Activated CD4-positive, alpha-beta memory T cell treated with anti-CD3 and anti-CD28 coated beads for 36 hours (primary cell): Measurements from ENCODE around the gene LY6G6D. TPM values are rescaled to one million over a fixed set of nuclear protein-coding genes. Genes with fewer than 3 reads are reported as not detected.

Source experiments
- microRNA-seq: library from miRNA; unstranded; fragments of <30 nt; microRNA quantifications from one replicate; pipeline ENCODE4 v1.2.0, GENCODE V29; 2022; ENCODE audit warnings: borderline number of aligned reads, borderline microRNAs expressed, borderline replicate concordance
- total RNA-seq, 2 experiments: library from RNA; stranded (reverse); gene quantifications; one replicate each; pipeline ENCODE4 v1.2.3, GENCODE V29; 2021

LY6G6D gene
- total RNA-seq, 2 experiments from 2014 or later = not detected

Small RNA genes within 50 kb of the gene (microRNA-seq; reads per million reads assigned to microRNA genes)
- gene MIR4646 = not detected

Other genes starting within 250 kb of the LY6G6D start
- 10 to 100 TPM; 21.1 to 23.2 TPM for gene MICB, start 217.2 kb upstream of the LY6G6D start, total RNA-seq
- gene MCCD1, start 186.4 kb upstream of the LY6G6D start, total RNA-seq = not detected
- 100 to 1,000 TPM; 538 to 547 TPM for gene DDX39B, start 173.3 kb upstream of the LY6G6D start, total RNA-seq
- gene ATP6V1G2, start 168.7 kb upstream of the LY6G6D start, total RNA-seq = 1 to 10 TPM; 1.4 to 1.6 TPM
- 10 to 100 TPM; 18.5 to 21.5 TPM for gene NFKBIL1, start 167.7 kb upstream of the LY6G6D start, total RNA-seq
- gene LTA, start 143.1 kb upstream of the LY6G6D start, total RNA-seq = 100 to 1,000 TPM; 696 to 733 TPM
- 100 to 1,000 TPM; 165 to 167 TPM for gene TNF, start 139.8 kb upstream of the LY6G6D start, total RNA-seq
- 100 to 1,000 TPM; 161 to 164 TPM for gene LTB, start 132.9 kb upstream of the LY6G6D start, total RNA-seq
- gene LST1, start 129.1 kb upstream of the LY6G6D start, total RNA-seq = 10 to 100 TPM; 15.7 to 16.9 TPM
- 10 to 100 TPM; 11.7 to 12.2 TPM for gene NCR3, start 122.3 kb upstream of the LY6G6D start, total RNA-seq
- gene AIF1, start 100.1 kb upstream of the LY6G6D start, total RNA-seq = 10 to 100 TPM; 26.1 to 29.0 TPM
- gene PRRC2A, start 94.6 kb upstream of the LY6G6D start, total RNA-seq = 100 to 1,000 TPM; 246 to 257 TPM
- 100 to 1,000 TPM; 351 to 354 TPM for gene BAG6, start 62.7 kb upstream of the LY6G6D start, total RNA-seq
- gene APOM, start 59.5 kb upstream of the LY6G6D start, total RNA-seq = 1 to 10 TPM; 2.9 to 3.1 TPM
- gene C6orf47, start 54.6 kb upstream of the LY6G6D start, total RNA-seq = 10 to 100 TPM; 15.8 to 16.9 TPM
- 10 to 100 TPM; 31.6 to 32.3 TPM for gene GPANK1, start 50.4 kb upstream of the LY6G6D start, total RNA-seq
- gene CSNK2B, start 49.3 kb upstream of the LY6G6D start, total RNA-seq = 100 to 1,000 TPM; 227 to 234 TPM
- 10 to 100 TPM in 1 of 2 experiments, 1 to 10 TPM in 1; 9.2 to 11.6 TPM for gene LY6G5B, start 45.4 kb upstream of the LY6G6D start, total RNA-seq
- 1 to 10 TPM; 1.4 to 1.8 TPM for gene LY6G5C, start 34.3 kb upstream of the LY6G6D start, total RNA-seq
- 10 to 100 TPM; 29.1 to 29.6 TPM for gene ABHD16A, start 12.0 kb upstream of the LY6G6D start, total RNA-seq
- gene LY6G6F, start 8.5 kb upstream of the LY6G6D start, total RNA-seq = not detected
- not detected for gene LY6G6C, start 6.4 kb downstream of the LY6G6D start, total RNA-seq
- not detected for gene MPIG6B, start 8.0 kb downstream of the LY6G6D start, total RNA-seq
- gene DDAH2, start 14.0 kb downstream of the LY6G6D start, total RNA-seq = 1 to 10 TPM; 6.2 to 6.6 TPM
- gene CLIC1, start 21.2 kb downstream of the LY6G6D start, total RNA-seq = 100 to 1,000 TPM; 430 to 442 TPM
- gene MSH5, start 24.7 kb downstream of the LY6G6D start, total RNA-seq = 10 to 100 TPM; 80.9 to 83.8 TPM
- 10 to 100 TPM; 11.3 to 13.2 TPM for gene SAPCD1, start 47.3 kb downstream of the LY6G6D start, total RNA-seq
- 1 to 10 TPM; 2.0 to 2.1 TPM for gene VWA7, start 62.0 kb downstream of the LY6G6D start, total RNA-seq
- 100 to 1,000 TPM; 141 to 153 TPM for gene VARS1, start 80.4 kb downstream of the LY6G6D start, total RNA-seq
- 100 to 1,000 TPM; 142 to 143 TPM for gene LSM2, start 91.6 kb downstream of the LY6G6D start, total RNA-seq
- gene HSPA1L, start 99.9 kb downstream of the LY6G6D start, total RNA-seq = 1 to 10 TPM; 2.0 TPM
- gene HSPA1A, start 100.2 kb downstream of the LY6G6D start, total RNA-seq = 10 to 100 TPM; 68.5 to 69.9 TPM
- gene HSPA1B, start 112.4 kb downstream of the LY6G6D start, total RNA-seq = 10 to 100 TPM; 59.5 to 62.3 TPM
- gene NEU1, start 147.5 kb downstream of the LY6G6D start, total RNA-seq = 10 to 100 TPM; 13.0 to 13.4 TPM
- under 1 TPM in 1 of 2 experiments, not detected in 1; 0.17 TPM for gene SLC44A4, start 163.6 kb downstream of the LY6G6D start, total RNA-seq
- gene EHMT2, start 182.3 kb downstream of the LY6G6D start, total RNA-seq = 10 to 100 TPM; 45.5 to 46.0 TPM
- gene ZBTB12, start 186.7 kb downstream of the LY6G6D start, total RNA-seq = 1 to 10 TPM; 1.8 to 2.0 TPM
- 1 to 10 TPM in 1 of 2 experiments, under 1 TPM in 1; 0.97 to 1.0 TPM for gene C2, start 212.4 kb downstream of the LY6G6D start, total RNA-seq
- under 1 TPM; 0.76 to 0.82 TPM for gene CFB, start 230.7 kb downstream of the LY6G6D start, total RNA-seq
- 10 to 100 TPM; 87.1 to 89.0 TPM for gene NELFE, start 243.6 kb downstream of the LY6G6D start, total RNA-seq
- gene SKIC2, start 243.8 kb downstream of the LY6G6D start, total RNA-seq = 100 to 1,000 TPM in 1 of 2 experiments, 10 to 100 TPM in 1; 95.7 to 101 TPM